BLaER1 (cell line): ENCODE results near the gene MC5R.
A peak's percentile ranks its signal among the peaks of the same experiment; 100 is the strongest.

ENCODE experiments used
- H3K27ac ChIP-seq: shearing (Covaris generic); formaldehyde crosslinking; 2 replicates; pipeline ENCODE4 v1.8.1; 2022
- H3K27me3 ChIP-seq: shearing (Covaris generic); formaldehyde crosslinking; 2 replicates; pipeline ENCODE4 v1.8.1; 2022
- H3K36me3 ChIP-seq: shearing (Covaris generic); formaldehyde crosslinking; 2 replicates; pipeline ENCODE4 v1.8.1; 2022
- H3K4me1 ChIP-seq: shearing (Covaris generic); formaldehyde crosslinking; 2 replicates; pipeline ENCODE4 v1.8.1; 2022
- H3K4me2 ChIP-seq: shearing (Covaris generic); formaldehyde crosslinking; 2 replicates; pipeline ENCODE4 v1.8.1; 2022
- H3K4me3 ChIP-seq: shearing (Covaris generic); formaldehyde crosslinking; 2 replicates; pipeline ENCODE4 v1.8.1; 2022
- H3K9ac ChIP-seq: shearing (Covaris generic); formaldehyde crosslinking; 2 replicates; pipeline ENCODE4 v1.8.1; 2022
- H3K9me3 ChIP-seq: shearing (Covaris generic); formaldehyde crosslinking; 2 replicates; pipeline ENCODE4 v1.8.1; 2022
- H4K20me1 ChIP-seq: shearing (Covaris generic); formaldehyde crosslinking; 2 replicates; pipeline ENCODE4 v1.8.1; 2022
- Cebpa-rat ChIP-seq: shearing (Covaris generic); IDR thresholded peaks from 2 replicates; pipeline ENCODE4 v1.8.1; 2022

The MC5R gene

DNA sequence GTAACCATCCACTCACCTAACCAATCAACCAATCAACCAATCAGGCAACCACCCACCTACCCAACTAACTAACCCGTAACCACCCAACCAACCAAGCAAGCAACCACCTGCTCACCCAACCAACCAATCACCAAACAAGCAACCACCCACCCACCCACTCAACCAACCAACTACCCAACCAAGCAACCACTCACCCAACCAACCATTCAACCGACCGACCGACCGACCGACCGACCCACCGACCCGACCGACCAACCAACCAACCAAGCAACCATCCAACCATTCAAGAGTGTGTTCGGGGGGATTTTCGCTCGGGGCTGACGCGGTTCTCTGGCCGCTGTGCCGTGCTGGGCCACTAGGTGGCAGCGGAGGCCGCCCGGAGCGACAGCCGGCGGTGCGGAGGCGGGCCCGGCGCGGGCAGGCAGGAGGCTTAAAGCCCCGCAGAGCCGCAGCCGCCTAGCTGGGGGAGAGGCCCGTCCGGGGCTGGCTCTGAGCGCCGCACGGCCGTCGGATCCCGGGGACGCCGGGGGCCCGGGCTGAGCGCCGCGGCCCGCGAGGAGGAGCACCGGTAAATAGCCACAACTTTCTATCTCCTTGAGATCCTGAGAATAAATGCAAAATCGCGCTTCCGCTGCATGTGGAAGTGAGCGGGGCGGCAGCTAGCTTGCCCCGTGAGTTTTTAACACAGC lies at the start of gene MC5R:
Gene MC5R, plus strand, starts transcription at position 443 of the 689 bp plus-strand sequence. CDS start 1,617 bp downstream, outside the sequence.
- no peaks in the 10 kb centered on the region for H3K4me1 ChIP-seq
- no peaks in the 10 kb centered on the region for H4K20me1 ChIP-seq
- peak within 1 kb of the TSS; percentile 38; the same call in 1 of the 2 replicates for H3K4me3 ChIP-seq
- TF ChIP-seq Cebpa-rat: no peak
- no peaks in the 10 kb centered on the region for H3K9me3 ChIP-seq
- H3K4me2 ChIP-seq: peak within 1 kb of the TSS; percentile 62
- H3K36me3 ChIP-seq: no peaks in the 10 kb centered on the region
- H3K9ac ChIP-seq: no peak within 1 kb of the TSS
- H3K27ac ChIP-seq: no peak within 1 kb of the TSS
- no peaks in the 10 kb centered on the region for H3K27me3 ChIP-seq

DNA sequence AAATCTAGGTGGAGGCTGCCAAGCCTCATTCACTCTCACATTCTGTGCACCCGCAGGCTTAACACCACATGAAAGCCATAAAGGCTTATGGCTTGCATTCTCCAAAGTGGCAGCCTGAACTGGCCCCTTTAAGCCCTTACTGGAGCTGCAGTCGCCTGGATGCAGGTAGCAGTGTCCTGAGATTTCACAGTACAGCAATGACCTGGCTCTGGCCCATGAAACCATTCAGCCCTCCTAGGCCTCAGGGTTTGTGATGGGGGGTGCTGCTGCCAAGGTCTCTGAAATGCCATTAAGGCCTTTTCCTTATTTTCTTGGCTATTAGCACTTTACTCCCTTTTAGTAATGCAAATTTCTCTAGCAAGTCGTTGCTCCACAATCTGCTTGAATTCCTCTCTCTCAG lies 48.9 kb upstream of the MC5R start:
- TF ChIP-seq Cebpa-rat: no peak
- H3K27ac ChIP-seq: no peak overlapping the region
- no peaks in the 10 kb centered on the region for H4K20me1 ChIP-seq
- H3K36me3 ChIP-seq: no peaks in the 10 kb centered on the region
- peaks cover 14% of the 10 kb centered on the region for H3K9me3 ChIP-seq
- no peak overlapping the region for H3K9ac ChIP-seq
- no peak overlapping the region for H3K4me2 ChIP-seq
- H3K4me1 ChIP-seq: no peaks in the 10 kb centered on the region
- H3K27me3 ChIP-seq: no peaks in the 10 kb centered on the region
- no peak overlapping the region for H3K4me3 ChIP-seq

DNA sequence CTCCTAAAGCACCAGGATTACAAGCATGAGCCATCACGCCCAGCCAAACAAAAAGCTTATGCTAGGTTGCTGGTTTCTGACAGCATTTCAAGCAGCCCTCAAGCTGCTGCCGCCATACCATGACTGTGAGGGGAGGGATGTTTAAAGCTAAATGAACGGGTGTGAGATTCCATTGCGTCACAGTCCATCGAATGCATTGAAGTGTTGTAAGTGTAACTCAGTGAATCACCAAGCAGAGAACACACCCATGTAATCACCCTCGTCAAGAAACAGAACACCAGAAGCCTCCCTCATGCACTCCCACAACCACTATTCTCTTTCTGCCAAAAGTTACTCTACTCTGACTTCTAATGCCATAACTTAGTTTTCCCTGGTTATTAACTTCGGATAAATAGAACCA lies 32.8 kb upstream of the MC5R start:
- Histone ChIP-seq H3K27ac (no peak overlapping the region), H3K4me3 (no peak overlapping the region), H3K9me3 (no peaks in the 10 kb centered on the region), H4K20me1 (no peaks in the 10 kb centered on the region), H3K27me3 (no peaks in the 10 kb centered on the region), H3K36me3 (no peaks in the 10 kb centered on the region), H3K4me2 (no peak overlapping the region), H3K4me1 (no peaks in the 10 kb centered on the region), H3K9ac (no peak overlapping the region)
- no peak for TF ChIP-seq Cebpa-rat

DNA sequence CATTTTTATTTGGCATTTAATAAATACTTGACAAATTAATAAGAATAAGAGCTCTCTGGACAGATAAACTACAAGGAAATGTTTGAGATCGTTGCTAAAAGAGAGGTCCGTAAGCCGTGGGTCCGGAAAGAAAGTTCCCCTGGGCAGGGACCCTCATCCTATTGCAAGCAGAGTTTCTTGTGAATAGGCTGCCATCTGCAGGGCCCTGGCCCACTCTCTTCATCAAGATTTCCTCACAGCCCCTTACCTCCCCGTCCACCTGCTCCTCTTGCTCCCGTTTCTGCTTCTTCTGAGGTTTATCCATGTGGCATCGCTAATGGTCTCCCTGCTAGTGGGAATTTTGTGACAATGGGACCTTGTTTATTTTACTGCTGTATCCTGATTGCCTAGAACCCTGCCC lies 30.1 kb upstream of the MC5R start:
- H3K4me1 ChIP-seq: no peaks in the 10 kb centered on the region
- no peak overlapping the region for H3K9ac ChIP-seq
- no peak for TF ChIP-seq Cebpa-rat
- H3K27me3 ChIP-seq: peaks cover 5% of the 10 kb centered on the region; the same call in 1 of the 2 replicates
- no peak overlapping the region for H3K4me3 ChIP-seq
- H3K36me3 ChIP-seq: no peaks in the 10 kb centered on the region
- H3K9me3 ChIP-seq: no peaks in the 10 kb centered on the region
- H3K27ac ChIP-seq: no peak overlapping the region
- H3K4me2 ChIP-seq: no peak overlapping the region
- no peaks in the 10 kb centered on the region for H4K20me1 ChIP-seq

DNA sequence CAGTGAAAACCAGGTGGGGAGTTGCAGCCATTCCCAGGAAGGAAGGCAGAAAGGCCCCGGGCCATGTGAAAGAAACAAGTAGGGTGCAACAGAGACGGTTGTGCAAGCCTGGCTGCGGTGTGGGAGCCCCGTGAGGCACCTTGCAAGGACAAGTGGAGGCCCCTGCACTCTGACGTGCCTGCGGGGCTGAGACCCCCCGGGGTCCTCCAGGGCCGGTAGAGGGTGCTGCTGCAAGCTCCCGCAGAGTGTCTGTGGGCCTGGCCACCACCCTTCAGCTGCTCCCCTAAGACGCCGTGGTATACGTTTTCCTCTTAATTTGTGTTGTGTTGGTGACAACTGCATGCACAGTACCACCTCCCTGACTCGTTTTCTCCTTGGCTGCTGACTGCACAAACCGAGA lies 27.4 kb upstream of the MC5R start:
- no peak overlapping the region for H3K9ac ChIP-seq

DNA sequence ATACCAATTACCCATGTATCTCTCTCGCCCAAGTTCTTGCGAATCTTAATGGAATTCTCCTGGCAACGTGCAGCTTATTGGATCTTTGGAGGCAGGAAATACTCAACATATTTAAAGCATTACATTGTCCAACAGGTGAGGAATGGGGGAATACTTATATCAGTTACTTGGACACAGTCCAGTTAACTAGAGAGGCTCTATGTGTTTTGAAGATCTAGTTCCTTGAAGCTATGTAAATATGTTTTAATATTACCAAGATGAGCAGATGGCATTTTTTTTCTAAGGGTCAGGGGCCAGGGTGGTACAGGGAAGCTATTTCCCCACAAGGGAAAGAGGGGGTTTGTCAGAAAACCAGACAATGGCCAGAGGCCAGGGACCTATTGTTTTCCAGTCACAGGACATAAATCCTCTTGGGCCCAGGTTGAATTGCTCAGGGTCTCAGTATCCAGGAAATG lies 26.8 kb upstream of the MC5R start:
- no peak overlapping the region for H3K27ac ChIP-seq
- H3K9me3 ChIP-seq: peaks cover 11% of the 10 kb centered on the region
- H3K4me3 ChIP-seq: no peak overlapping the region
- no peak for TF ChIP-seq Cebpa-rat
- H3K36me3 ChIP-seq: no peaks in the 10 kb centered on the region
- no peak overlapping the region for H3K4me2 ChIP-seq
- H3K27me3 ChIP-seq: peaks cover 35% of the 10 kb centered on the region
- H3K9ac ChIP-seq: no peak overlapping the region
- H3K4me1 ChIP-seq: no peaks in the 10 kb centered on the region
- no peaks in the 10 kb centered on the region; the same call in 1 of the 2 replicates for H4K20me1 ChIP-seq

More for the DNA sequence above, 27.4 kb upstream of the MC5R start:
- no peaks in the 10 kb centered on the region for H3K36me3 ChIP-seq
- TF ChIP-seq Cebpa-rat: no peak
- H3K27me3 ChIP-seq: peaks cover 31% of the 10 kb centered on the region
- no peak overlapping the region for H3K27ac ChIP-seq
- H3K4me2 ChIP-seq: no peak overlapping the region
- no peak overlapping the region for H3K4me3 ChIP-seq
- H3K9me3 ChIP-seq: peaks cover 10% of the 10 kb centered on the region
- H4K20me1 ChIP-seq: no peaks in the 10 kb centered on the region; the same call in 1 of the 2 replicates
- no peaks in the 10 kb centered on the region for H3K4me1 ChIP-seq

DNA sequence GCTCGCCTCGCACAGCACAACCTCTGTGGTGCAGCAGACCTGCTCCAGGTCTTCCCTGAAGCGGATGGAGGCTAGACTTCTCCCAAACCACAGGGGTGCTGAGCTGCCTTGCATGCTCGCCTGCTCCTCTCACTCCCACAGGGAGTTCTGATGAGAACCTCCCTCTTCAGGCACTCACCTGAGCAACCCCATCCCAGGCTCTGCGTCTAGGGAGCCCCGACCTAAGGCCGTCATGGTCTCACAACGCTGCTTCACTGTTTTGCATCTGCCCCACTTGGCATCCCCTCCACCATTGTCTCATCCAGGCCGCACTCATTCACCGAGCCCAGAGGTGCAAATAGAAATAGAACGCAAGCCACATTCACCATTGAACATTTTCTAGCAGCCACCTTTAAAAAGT lies 24.6 kb upstream of the MC5R start:
- no peak overlapping the region for H3K4me3 ChIP-seq

DNA sequence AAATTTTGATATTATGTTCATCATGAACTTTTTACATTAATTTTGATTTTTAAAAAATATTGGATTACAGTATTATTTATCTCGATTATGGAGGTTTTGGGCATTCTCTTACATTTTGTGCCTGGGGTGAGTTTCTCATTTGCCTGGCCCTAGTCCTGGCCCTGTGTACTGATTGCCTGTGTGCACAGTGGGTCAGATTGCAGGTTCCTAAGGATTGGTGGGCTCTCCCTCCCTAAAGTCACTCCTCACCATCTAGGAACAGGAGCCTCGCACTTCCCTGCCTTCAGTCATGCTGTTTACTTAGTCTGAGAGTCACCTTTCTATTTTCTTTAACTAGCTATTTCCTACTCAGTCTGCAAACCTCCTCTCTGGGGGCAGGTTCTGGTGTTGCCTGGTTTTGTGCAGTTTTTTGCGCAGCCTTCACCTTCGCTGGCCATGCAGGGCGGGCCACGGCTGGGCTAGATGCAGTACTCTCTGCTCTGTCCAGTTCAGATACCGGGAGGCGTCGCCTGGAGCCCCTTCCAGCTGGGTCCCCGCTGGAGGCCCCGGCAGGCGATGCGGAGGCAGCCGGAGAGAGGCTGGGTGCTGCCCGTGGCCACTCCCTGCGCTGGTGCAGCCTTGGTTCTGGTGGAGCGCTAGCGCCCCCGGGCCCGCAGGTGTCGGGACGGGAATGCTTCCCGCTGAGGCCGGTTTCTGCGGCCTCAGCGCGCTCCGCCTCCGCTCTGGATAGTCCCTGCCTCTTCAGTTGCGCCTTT lies 23.3 kb upstream of the MC5R start:
- Histone ChIP-seq H3K4me3 (no peak overlapping the region), H3K4me1 (no peaks in the 10 kb centered on the region), H3K27me3 (peaks cover 35% of the 10 kb centered on the region), H3K36me3 (no peaks in the 10 kb centered on the region), H3K9ac (no peak overlapping the region), H3K27ac (no peak overlapping the region), H3K4me2 (0 out of 2 replicates have a peak overlapping the region, but pooled peaks have one; percentile 19), H3K9me3 (peaks cover 11% of the 10 kb centered on the region), H4K20me1 (no peaks in the 10 kb centered on the region; the same call in 1 of the 2 replicates)
- no peak for TF ChIP-seq Cebpa-rat

More for the DNA sequence above, 24.6 kb upstream of the MC5R start:
- TF ChIP-seq Cebpa-rat: no peak
- Histone ChIP-seq H3K9ac (no peak overlapping the region), H3K36me3 (no peaks in the 10 kb centered on the region), H3K4me1 (no peaks in the 10 kb centered on the region), H3K9me3 (peaks cover 11% of the 10 kb centered on the region), H4K20me1 (no peaks in the 10 kb centered on the region; the same call in 1 of the 2 replicates), H3K4me2 (no peak overlapping the region), H3K27me3 (peaks cover 35% of the 10 kb centered on the region), H3K27ac (no peak overlapping the region)

DNA sequence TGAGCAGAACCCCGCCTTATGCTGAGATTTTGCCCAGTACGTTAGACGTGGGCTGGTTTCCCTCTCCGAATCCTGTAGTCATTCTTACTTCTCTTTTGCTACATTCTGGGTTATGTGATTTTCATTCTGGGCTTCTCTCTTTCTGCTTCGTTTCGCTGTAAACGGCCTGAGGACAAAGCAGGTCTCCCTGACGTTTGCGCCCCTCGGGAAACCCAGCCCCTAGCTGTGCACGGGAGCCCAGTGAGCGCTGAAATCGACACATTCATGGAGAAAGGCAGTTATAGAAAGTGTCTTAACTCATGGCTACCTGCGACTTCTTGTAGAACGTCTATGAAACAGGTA lies 22.7 kb upstream of the MC5R start:
- H3K4me3 ChIP-seq: no peak overlapping the region
- no peak overlapping the region for H3K27ac ChIP-seq
- no peaks in the 10 kb centered on the region for H3K4me1 ChIP-seq
- H3K9ac ChIP-seq: no peak overlapping the region
- TF ChIP-seq Cebpa-rat: no peak
- 0 out of 2 replicates have a peak overlapping the region, but pooled peaks have one; percentile 19 for H3K4me2 ChIP-seq
- peaks cover 35% of the 10 kb centered on the region for H3K27me3 ChIP-seq
- H3K36me3 ChIP-seq: no peaks in the 10 kb centered on the region
- peaks cover 11% of the 10 kb centered on the region for H3K9me3 ChIP-seq
- no peaks in the 10 kb centered on the region; the same call in 1 of the 2 replicates for H4K20me1 ChIP-seq

DNA sequence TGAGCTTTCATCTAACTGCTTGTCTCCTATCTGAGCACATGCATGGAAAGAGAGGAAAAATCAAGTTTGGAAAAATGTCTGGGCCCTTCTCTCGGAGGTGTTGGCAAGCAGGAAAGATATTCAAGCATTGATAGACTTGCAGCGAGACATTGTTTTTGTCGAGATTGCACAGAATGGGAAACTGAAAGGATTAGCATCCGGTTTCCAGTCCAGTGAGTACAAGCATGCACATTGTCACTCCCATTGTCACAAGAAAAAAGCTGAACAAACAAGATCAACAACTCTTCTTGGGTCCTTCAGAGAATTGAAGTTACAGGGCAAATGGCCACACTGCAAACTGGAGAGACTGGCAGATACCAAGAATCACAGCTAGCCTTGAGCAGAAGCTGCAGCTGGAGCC lies 19.6 kb upstream of the MC5R start:
- peaks cover 25% of the 10 kb centered on the region for H3K27me3 ChIP-seq
- peaks cover 11% of the 10 kb centered on the region for H3K9me3 ChIP-seq
- no peak overlapping the region for H3K4me2 ChIP-seq
- TF ChIP-seq Cebpa-rat: no peak
- H3K36me3 ChIP-seq: no peaks in the 10 kb centered on the region
- H3K4me1 ChIP-seq: no peaks in the 10 kb centered on the region
- H4K20me1 ChIP-seq: no peaks in the 10 kb centered on the region; the same call in 1 of the 2 replicates
- H3K27ac ChIP-seq: no peak overlapping the region
- H3K4me3 ChIP-seq: no peak overlapping the region
- H3K9ac ChIP-seq: no peak overlapping the region
